ENCODE measurements around the gene EFHC1.

- TF ChIP-seq CTCF (IDR thresholded peaks at IDR 0.05; ENCODE audit: low read depth, low read length, poor library complexity, severe bottlenecking) (no peak), EZH2phosphoT487 (IDR thresholded peaks at IDR 0.05; ENCODE audit: borderline replicate concordance, low read length) (no peak)
These were observed 10.6 kb upstream of the EFHC1 start for GRCh38 chr6:52409499-52409898.

Data from DOHH2 (cell line).